Stimulated activated CD4-positive, alpha-beta T cell treated with anti-CD3 and anti-CD28 coated beads, Interleukin-15, amount 100 ng/mL, for 1 hour (primary cell): Measurements from ENCODE around the gene TAOK3.
"Not testable (repeated sequence)": the region's sequence is repeated elsewhere in the genome, so short reads cannot be mapped to it uniquely, and the experiment has no call there.

Source experiments
- DNase-seq, 2 donors: peaks; one replicate each; pipeline ENCODE4 v3.0.0-alpha.2; 2020; ENCODE audit warnings: low read depth in 1 of 2, low spot score in 1 of 2

TAOK3 gene

GRCh38 chr12:118374126-118374725, 1.5 kb upstream of the TAOK3 start:
- no peak for DNase-seq

DNA sequence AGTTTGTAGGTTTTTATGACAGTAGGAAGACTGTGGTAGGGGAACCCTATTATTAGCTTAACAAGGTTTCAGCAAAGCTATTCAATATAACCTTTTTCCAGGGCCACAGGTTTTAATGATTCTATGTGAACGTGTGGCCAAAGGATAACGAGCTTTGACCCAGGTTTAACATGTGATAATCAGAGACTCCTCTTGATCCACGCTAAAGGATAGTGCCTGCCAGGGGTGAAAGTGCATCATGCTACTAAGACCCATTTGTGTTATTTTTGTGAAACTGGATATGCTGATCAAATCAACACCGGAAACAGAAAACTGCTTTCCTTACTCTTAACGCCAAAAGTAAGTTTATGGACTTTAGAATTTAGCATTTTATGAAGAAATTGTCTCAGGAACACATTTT, 909 bp upstream of the TAOK3 start:
- DNase-seq, result no peak

- peak in 1 of 2 donors; percentile 10 for DNase-seq
Observed at GRCh38 chr12:118371321-118372282, 1.1 kb downstream of the TAOK3 start.

- no peak for DNase-seq
Observed at GRCh38 chr12:118370601-118371000, 2.1 kb downstream of the TAOK3 start.

- no peak for DNase-seq
Observed at GRCh38 chr12:118368821-118369220, 3.9 kb downstream of the TAOK3 start.

- no peak for DNase-seq
Observed at GRCh38 chr12:118361889-118362288, 10.8 kb downstream of the TAOK3 start.

DNA sequence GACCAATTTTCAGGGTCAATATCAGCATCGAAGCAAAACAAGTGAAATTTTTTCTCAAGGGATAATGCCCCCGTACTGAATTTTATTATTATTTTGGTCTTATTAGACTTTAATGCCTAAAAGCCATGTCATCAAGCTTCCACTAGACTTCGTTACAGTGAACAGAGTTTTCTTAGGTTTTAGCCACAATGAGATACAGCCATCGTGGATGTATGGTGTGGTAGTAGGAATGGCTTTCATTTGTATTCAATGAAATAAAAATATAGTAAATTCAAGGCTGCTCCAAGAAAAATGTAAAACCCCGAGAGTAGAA, 11.7 kb downstream of the TAOK3 start:
- no peak for DNase-seq

DNA sequence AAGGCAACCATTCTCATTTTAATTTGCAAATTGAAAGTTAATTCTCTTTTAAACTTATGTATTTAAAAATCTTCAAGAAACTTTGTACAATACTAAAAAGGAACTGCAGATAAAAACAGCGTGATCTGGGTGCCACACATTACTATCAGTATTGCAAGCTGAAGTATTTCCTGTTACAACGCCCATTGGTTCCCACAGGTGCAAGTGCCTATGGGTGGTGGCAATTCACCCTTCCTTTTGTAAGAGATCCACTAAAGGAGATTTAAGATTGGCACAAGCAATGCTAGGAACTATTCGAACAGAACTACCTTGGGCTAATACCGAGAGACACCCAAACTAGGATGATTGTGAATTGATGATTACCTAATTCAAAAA, 13.2 kb downstream of the TAOK3 start:
- no peak for DNase-seq

GRCh38 chr12:118358612-118359540, 13.8 kb downstream of the TAOK3 start:
- DNase-seq, result no peak

GRCh38 chr12:118358008-118358359, 14.7 kb downstream of the TAOK3 start:
- no peak for DNase-seq

DNA sequence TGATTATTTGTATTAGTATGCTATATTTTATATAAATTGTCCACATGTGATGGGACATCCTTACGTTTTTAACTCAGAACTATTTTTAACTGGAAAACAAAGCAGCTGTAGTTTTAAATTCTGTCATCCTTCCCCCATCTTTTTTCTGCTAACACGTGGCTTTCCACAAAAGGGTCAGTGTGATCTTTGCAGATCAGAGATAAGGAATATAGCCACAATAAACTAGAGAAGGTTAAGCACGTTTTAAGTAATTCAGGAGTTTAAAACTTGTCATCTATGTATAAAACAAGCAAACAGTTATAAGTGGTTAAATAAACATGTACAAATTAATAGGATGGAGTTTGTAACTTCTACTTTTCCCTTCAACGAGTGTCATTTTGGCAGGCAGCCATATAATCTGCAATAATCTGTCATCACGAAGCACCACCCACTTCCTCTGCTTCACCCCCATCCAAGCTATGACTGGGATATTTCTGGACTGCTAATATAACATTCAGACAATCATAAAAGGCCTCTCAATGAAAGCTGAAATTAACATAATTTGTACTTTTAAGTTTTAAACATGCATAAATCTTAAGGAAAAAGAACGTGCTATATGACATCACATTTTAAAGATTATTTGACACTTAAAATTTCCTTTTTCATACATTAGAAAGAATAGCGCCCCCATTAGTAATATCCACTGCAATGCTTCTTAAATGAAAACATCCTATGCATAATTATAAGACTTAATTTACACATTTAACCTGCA, 15.3 kb downstream of the TAOK3 start:
- DNase-seq, result no peak

- DNase-seq, result no peak
Observed at GRCh38 chr12:118356809-118357256, 15.9 kb downstream of the TAOK3 start.

- no peak for DNase-seq
Observed at GRCh38 chr12:118355843-118356242, 16.9 kb downstream of the TAOK3 start.

DNA sequence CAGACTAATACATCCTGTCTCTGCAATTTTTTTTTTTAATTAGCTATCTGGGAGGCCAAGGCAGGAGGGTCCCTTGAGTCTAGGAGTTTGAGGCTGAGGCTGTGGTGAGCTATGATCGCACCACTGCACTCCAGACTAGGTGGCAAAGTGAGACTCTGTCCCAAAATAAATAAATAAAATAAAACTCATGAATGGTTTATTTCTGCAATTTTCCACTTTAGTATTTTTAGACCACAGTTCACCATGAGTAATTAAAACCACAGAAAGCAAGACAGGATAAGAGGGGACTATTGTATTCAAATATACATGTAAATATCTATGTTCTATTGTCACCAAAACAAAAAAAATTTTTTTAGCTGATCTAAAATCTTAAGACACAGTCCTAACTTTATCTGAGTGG, 17.8 kb downstream of the TAOK3 start:
- no peak for DNase-seq

DNA sequence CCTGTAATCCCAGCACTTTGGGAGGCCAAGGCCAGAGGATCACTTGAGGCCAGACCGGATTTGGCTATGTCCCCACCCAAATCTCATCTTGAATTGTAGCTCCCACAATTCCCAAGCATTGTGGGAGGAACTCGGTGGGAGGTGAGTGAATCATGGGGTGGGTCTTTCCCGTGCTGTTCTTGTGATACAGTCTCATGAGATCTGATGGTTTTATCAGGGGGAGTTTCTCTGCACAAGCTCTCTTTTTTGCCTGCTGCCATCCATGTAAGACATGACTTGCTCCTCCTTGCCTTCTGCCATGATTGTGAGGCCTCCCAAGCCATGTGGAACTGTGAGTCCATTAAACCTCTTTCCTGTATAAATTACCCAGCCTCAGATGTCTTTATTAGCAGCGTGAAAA, 18.2 kb downstream of the TAOK3 start:
- DNase-seq, result not testable (repeated sequence)

DNA sequence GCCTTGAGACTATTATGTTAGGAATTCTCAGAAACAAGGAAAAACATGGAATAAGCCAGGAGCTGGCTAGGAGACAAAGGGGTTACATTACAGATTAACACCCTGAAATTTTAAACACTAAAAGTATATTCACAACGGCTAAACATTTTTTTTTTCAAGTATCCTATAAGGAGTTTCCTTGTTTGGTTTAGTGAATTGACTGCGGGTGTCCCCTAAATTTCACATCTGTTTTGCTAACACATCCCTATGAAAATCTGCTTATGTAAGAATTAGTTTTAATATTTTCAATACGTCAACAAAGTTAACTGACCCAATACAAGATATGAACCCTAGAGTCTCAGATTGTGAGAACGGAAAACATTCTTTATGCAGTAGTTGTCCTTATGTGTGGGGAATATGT, 19.0 kb downstream of the TAOK3 start:
- DNase-seq, result no peak

- DNase-seq, result no peak
Observed at GRCh38 chr12:118350908-118351559, 21.7 kb downstream of the TAOK3 start.

DNA sequence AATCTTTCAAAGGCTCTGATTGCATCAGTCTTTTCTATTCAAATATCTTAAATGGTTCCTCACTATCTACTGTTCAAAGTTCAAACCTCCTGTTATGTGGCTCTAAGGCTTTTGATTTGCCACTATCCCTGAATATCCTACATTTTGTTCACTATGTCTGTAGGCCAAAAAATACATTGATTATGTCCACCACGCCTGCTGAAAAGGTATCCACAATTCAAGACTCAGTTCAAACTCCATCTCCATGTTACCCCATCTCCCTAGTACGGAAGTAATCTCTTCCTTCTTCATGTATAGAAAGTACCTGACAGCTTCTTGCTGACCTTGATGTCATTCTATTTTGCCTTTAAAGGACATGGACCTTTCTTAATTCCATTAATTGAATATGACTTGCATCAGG, 24.8 kb downstream of the TAOK3 start:
- no peak for DNase-seq

GRCh38 chr12:118346895-118347294, 25.8 kb downstream of the TAOK3 start:
- DNase-seq, result no peak

DNA sequence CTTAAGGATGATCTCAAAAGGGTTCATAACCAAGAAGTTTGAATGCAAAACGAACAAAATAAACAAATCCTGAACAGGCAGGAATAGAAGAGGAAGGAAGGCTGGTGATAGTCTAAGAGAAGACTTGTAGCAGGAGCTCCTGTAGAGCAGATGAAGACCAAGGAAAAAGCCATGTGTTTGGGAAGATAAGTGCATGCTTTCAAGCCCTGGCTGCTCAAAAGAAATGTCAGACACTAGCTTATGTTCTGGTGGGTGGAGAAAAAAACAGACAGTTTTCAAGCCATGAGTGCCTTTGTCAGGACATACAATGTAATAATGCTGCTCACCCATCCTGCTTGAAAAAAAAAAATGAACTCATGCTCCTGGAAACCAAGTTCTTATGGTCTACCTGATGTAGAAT, 27.4 kb downstream of the TAOK3 start:
- DNase-seq, result no peak
